Vein endothelial cell (primary cell): ENCODE measurements around the gene CTBP2. TPM values are rescaled to one million over a fixed set of nuclear protein-coding genes. Genes with fewer than 3 reads are reported as not detected.

Experiments used
- small RNA-seq: library from RNA; depleted of rRNA; stranded (forward); fragments of <200 nt; gene quantifications from one replicate; pipeline ENCODE3, GENCODE V24; 2012
- total RNA-seq: library from RNA; depleted of rRNA; stranded (reverse); fragments of >200 nt; gene quantifications from 2 replicates; pipeline ENCODE4 v1.2.3, GENCODE V29; 2012

Gene CTBP2
- 99.4 and 99.6 TPM in 2 replicates for total RNA-seq

GRCh38 chr10:125159932-125160855 is at the start of gene CTBP2:
Gene CTBP2 (minus strand): TSS chr10:125160563.

GRCh38 chr10:124941823-124942222 is 218.5 kb downstream of the CTBP2 start, which contains the start of gene ZRANB1:
Gene ZRANB1 (plus strand): TSS chr10:124942123. CDS start chr10:124942494, 371 bp downstream.

Small RNA genes within 50 kb of the gene (small RNA-seq; reads per million reads assigned to genes)
- not detected for gene MIR4296
- gene MRPS21P6 = not detected

Other genes starting within 250 kb of the CTBP2 start
- 19.3 and 22.6 TPM in 2 replicates for gene ZRANB1, start 218.4 kb downstream of the CTBP2 start, total RNA-seq